GM23248 (cell line): ENCODE results near the gene P3H1. TPM values are rescaled to one million over a fixed set of nuclear protein-coding genes. Genes with fewer than 3 reads are reported as not detected.

Source experiments
- DNase-seq: peaks from one replicate; pipeline ENCODE4 v3.0.0-alpha.2; 2015
- H2AFZ ChIP-seq: fragments of 200-600 bp; sonication (generic); 2 replicates; pipeline ENCODE4 v1.6.1; 2016; ENCODE audit warnings: antibody characterized with exemption
- H3F3A ChIP-seq: fragments of 200-600 bp; sonication (generic); 2 replicates; pipeline ENCODE4 v1.6.1; 2016; ENCODE audit warnings: mild to moderate bottlenecking, antibody characterized with exemption, mixed run types; ENCODE audit not compliant: insufficient read depth
- H3K27ac ChIP-seq: fragments of 200-600 bp; sonication (generic); 2 replicates; pipeline ENCODE4 v1.5.1; 2016; ENCODE audit warnings: mild to moderate bottlenecking
- H3K27me3 ChIP-seq: fragments of 200-600 bp; sonication (generic); replicated peaks from 2 replicates; pipeline ENCODE4 v1.6.1; 2016; ENCODE audit warnings: mild to moderate bottlenecking; ENCODE audit not compliant: insufficient read depth
- H3K36me3 ChIP-seq: fragments of 200-600 bp; sonication (generic); 2 replicates; pipeline ENCODE4 v1.6.1; 2016; ENCODE audit warnings: low read depth, mild to moderate bottlenecking
- H3K4me1 ChIP-seq: fragments of 200-600 bp; sonication (generic); 2 replicates; pipeline ENCODE4 v1.6.1; 2016; ENCODE audit warnings: mild to moderate bottlenecking; ENCODE audit not compliant: insufficient read depth
- H3K4me2 ChIP-seq: fragments of 200-600 bp; sonication (generic); one replicate; pipeline ENCODE4 v1.6.1; 2016; ENCODE audit warnings: mild to moderate bottlenecking; ENCODE audit not compliant: unreplicated experiment
- H3K4me3 ChIP-seq: fragments of 200-600 bp; sonication (generic); 2 replicates; pipeline ENCODE4 v1.5.1; 2016; ENCODE audit warnings: mild to moderate bottlenecking
- H3K79me2 ChIP-seq: fragments of 200-600 bp; sonication (generic); 2 replicates; pipeline ENCODE4 v1.6.1; 2016; ENCODE audit warnings: mild to moderate bottlenecking; ENCODE audit not compliant: insufficient read depth
- H3K9ac ChIP-seq: fragments of 200-600 bp; sonication (generic); 2 replicates; pipeline ENCODE4 v1.6.1; 2016; ENCODE audit warnings: mild to moderate bottlenecking
- H3K9me2 ChIP-seq: fragments of 200-600 bp; sonication (generic); 2 replicates; pipeline ENCODE4 v1.6.1; 2016; ENCODE audit warnings: mixed run types, mild to moderate bottlenecking, moderate library complexity; ENCODE audit not compliant: insufficient read depth
- H3K9me3 ChIP-seq: fragments of 200-600 bp; sonication (generic); one replicate; pipeline ENCODE4 v1.6.1; 2017; ENCODE audit warnings: low read depth
- H4K20me1 ChIP-seq: fragments of 200-600 bp; sonication (generic); 2 replicates; pipeline ENCODE4 v1.6.0; 2016; ENCODE audit not compliant: insufficient read depth
- EZH2 ChIP-seq: fragments of 200-600 bp; sonication (generic); IDR thresholded peaks from 2 replicates; pipeline ENCODE4 v1.6.1; 2018; ENCODE audit warnings: antibody characterized with exemption, mild to moderate bottlenecking; ENCODE audit not compliant: insufficient read depth, poor library complexity, severe bottlenecking
- EZH2phosphoT487 ChIP-seq: fragments of 200-600 bp; sonication (generic); IDR thresholded peaks from 2 replicates; pipeline ENCODE4 v1.6.1; 2018; ENCODE audit warnings: antibody characterized with exemption, moderate library complexity, mild to moderate bottlenecking, low read depth; ENCODE audit not compliant: insufficient read depth
- WGBS, 2 experiments: methylation state at CpG; one replicate each; pipeline ENCODE4 v1.1.6; 2015 to 2017; ENCODE audit warnings: low lambda C conversion rate in 2 of 2, low coverage in 1 of 2; ENCODE audit errors: missing lambda C conversion rate in 2 of 2; 5-methylcytosine and 5-hydroxymethylcytosine counted together
- in situ Hi-C: fragments of 300-500 bp; cut with MboI; formaldehyde crosslinking; loops from 2 replicates; pipeline ENCODE4 v1.15.0; 2020
- polyA plus RNA-seq: library from polyadenylated mRNA; unstranded; fragments of >200 nt; fragmentation: Nextera tagmentation; extraction: Ambion mirVana; gene quantifications from 2 replicates; pipeline ENCODE4 v1.2.1, GENCODE V29; 2016
- total RNA-seq: library from RNA; depleted of rRNA; stranded (reverse); fragments of >200 nt; shearing (Covaris generic); gene quantifications from 2 replicates; pipeline ENCODE4 v1.2.3, GENCODE V29; 2014

Gene P3H1
- total and polyA plus RNA-seq, 2 experiments from 2014 or later, result 197 to 257 TPM

- 42 to 53% methylated on average over 4 of the region's 4 CpGs for WGBS, 2 experiments
- Histone ChIP-seq H3K27ac (no peak overlapping the region), H3K27me3 (no peaks in the 10 kb centered on the region), H2AFZ (no peak overlapping the region), H3K4me3 (no peak overlapping the region), H3K4me2 (no peak overlapping the region), H3K79me2 (no peaks in the 10 kb centered on the region), H3K9me2 (no peaks in the 10 kb centered on the region), H4K20me1 (no peaks in the 10 kb centered on the region), H3F3A (no peaks in the 10 kb centered on the region), H3K4me1 (no peaks in the 10 kb centered on the region), H3K9ac (no peak overlapping the region), H3K9me3 (no peaks in the 10 kb centered on the region), H3K36me3 (no peaks in the 10 kb centered on the region)
- in situ Hi-C loops, result no loop called here
- peak; percentile 61 for DNase-seq
- no peak for TF ChIP-seq EZH2phosphoT487
- no peak for TF ChIP-seq EZH2
Observed at GRCh38 chr1:42736152-42736551, 30.7 kb downstream of the P3H1 start.

GRCh38 chr1:42735477-42736105, 31.2 kb downstream of the P3H1 start:
- Histone ChIP-seq H4K20me1 (no peaks in the 10 kb centered on the region), H3K79me2 (no peaks in the 10 kb centered on the region), H3K4me1 (no peaks in the 10 kb centered on the region), H3K27ac (no peak overlapping the region), H3K9me2 (no peaks in the 10 kb centered on the region), H3K4me2 (no peak overlapping the region), H3K27me3 (no peaks in the 10 kb centered on the region), H3K36me3 (no peaks in the 10 kb centered on the region), H2AFZ (no peak overlapping the region), H3K9ac (no peak overlapping the region), H3K9me3 (no peaks in the 10 kb centered on the region), H3F3A (no peaks in the 10 kb centered on the region), H3K4me3 (no peak overlapping the region)
- no peak for TF ChIP-seq EZH2phosphoT487
- TF ChIP-seq EZH2, result no peak
- in situ Hi-C loops, result no loop called here
- 75 to 77% methylated on average over 14 of the region's 14 CpGs for WGBS, 2 experiments
- DNase-seq, result no peak

GRCh38 chr1:42735056-42735455, 31.8 kb downstream of the P3H1 start:
- 77 to 80% methylated on average over 11 of the region's 11 CpGs for WGBS, 2 experiments

GRCh38 chr1:42734201-42735035, 32.4 kb downstream of the P3H1 start:
- H3K4me1 ChIP-seq, result no peaks in the 10 kb centered on the region
- in situ Hi-C loops, result no loop called here
- no peaks in the 10 kb centered on the region for H3F3A ChIP-seq
- no peaks in the 10 kb centered on the region for H3K79me2 ChIP-seq
- H3K4me3 ChIP-seq, result no peak overlapping the region
- no peak for DNase-seq
- H3K27me3 ChIP-seq, result no peaks in the 10 kb centered on the region
- no peaks in the 10 kb centered on the region for H4K20me1 ChIP-seq
- no peaks in the 10 kb centered on the region for H3K9me3 ChIP-seq
- H2AFZ ChIP-seq, result no peak overlapping the region
- H3K27ac ChIP-seq, result no peak overlapping the region
- WGBS, 2 experiments, result 82% methylated on average over 7 of the region's 7 CpGs
- no peaks in the 10 kb centered on the region for H3K36me3 ChIP-seq
- no peak overlapping the region for H3K9ac ChIP-seq
- H3K4me2 ChIP-seq, result no peak overlapping the region
- no peaks in the 10 kb centered on the region for H3K9me2 ChIP-seq
- TF ChIP-seq EZH2, result no peak
- TF ChIP-seq EZH2phosphoT487, result no peak

More at GRCh38 chr1:42735056-42735455, 31.8 kb downstream of the P3H1 start:
- H3K4me3 ChIP-seq, result no peak overlapping the region
- H3K79me2 ChIP-seq, result no peaks in the 10 kb centered on the region
- H3K4me2 ChIP-seq, result no peak overlapping the region
- no peaks in the 10 kb centered on the region for H3K4me1 ChIP-seq
- DNase-seq, result no peak
- no peak overlapping the region for H2AFZ ChIP-seq
- no peaks in the 10 kb centered on the region for H3K36me3 ChIP-seq
- in situ Hi-C loops, result no loop called here
- no peaks in the 10 kb centered on the region for H3F3A ChIP-seq
- no peaks in the 10 kb centered on the region for H3K9me2 ChIP-seq
- H4K20me1 ChIP-seq, result no peaks in the 10 kb centered on the region
- no peak overlapping the region for H3K9ac ChIP-seq
- H3K9me3 ChIP-seq, result no peaks in the 10 kb centered on the region
- TF ChIP-seq EZH2 (no peak), EZH2phosphoT487 (no peak)
- no peak overlapping the region for H3K27ac ChIP-seq
- H3K27me3 ChIP-seq, result no peaks in the 10 kb centered on the region
